G401.6 (cell line): ENCODE measurements around the gene TAS2R46.
A peak's percentile ranks its signal among the peaks of the same experiment; 100 is the strongest.
"Not testable (repeated sequence)": the region's sequence is repeated elsewhere in the genome, so short reads cannot be mapped to it uniquely, and the experiment has no call there.

Source experiments
- FAIRE-seq: peaks from 2 replicates; lab custom pipeline; 2012; peaks lifted over from hg19 to GRCh38; lab: Jason Lieb, UNC

The TAS2R46 gene

GRCh38 chr12:11033959-11034358 lies 28.1 kb downstream of the TAS2R46 start:
- not testable (repeated sequence) for FAIRE-seq

DNA sequence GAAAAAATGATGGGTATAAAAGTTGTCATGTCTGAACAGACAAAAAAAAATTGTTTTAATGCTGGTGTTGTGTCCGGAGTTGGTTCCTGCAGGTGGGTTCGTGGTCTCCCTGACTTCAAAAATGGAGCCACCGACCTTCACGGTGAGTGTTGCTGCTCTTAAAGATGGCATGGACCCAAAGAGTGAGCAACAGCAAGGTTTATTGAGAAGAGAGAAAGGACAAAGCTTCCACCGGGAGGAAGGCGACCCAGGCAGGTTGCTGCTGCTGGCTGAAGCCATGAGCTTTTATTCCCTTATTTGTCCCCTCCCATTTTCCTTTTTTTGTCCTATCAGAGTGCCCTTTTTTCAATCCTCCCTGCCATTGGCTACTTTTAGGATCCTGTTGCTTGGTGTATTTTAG lies 30.8 kb downstream of the TAS2R46 start, which contains the start of gene TAS2R31:
TAS2R31 (minus strand) TSS at position 101 of the 400 bp plus-strand sequence; CDS start at position 29, 72 bp downstream.
- FAIRE-seq: no peak

DNA sequence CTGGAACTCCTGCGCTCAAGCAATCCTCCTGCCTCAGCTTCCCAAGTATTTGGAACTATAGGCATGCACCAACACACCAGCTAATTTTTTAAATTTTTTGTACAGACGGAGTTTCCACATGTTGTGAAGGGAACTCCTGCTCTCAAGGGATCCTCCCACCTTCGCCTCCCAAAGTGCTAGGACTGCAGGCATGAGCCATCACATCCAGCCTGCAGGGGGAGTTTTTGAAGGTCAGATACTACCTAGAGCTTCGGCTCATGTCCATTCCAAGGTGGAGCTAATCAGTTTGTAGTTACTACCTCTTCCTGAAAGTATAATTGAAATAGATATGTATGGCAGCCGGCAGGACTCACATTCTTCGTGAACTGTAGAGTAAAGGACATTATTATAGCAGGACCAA lies 36.0 kb downstream of the TAS2R46 start:
- FAIRE-seq: no peak

DNA sequence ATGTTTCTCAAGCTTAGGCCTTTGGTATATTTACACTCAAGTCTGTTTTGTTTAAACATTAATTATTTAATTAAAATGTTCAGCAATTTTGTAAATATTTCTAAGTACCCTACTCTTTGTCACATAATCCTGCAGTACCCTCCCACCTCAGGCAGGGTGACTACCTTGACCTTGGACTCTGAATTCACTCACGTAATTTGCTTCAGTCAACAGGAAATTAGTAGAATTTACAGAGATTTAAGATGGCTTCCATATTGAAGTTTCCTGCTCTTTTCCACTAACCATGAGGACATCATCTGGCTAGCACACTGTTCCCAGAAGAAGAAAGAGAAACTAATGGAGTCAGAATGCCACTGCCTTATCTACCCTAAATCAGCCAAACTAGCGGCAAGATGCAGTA lies 38.7 kb downstream of the TAS2R46 start:
- FAIRE-seq: no peak

GRCh38 chr12:11022520-11022919 lies 39.6 kb downstream of the TAS2R46 start, which contains the start of gene TAS2R19:
Gene TAS2R19, minus strand, starts transcription at chr12:11022620. Its CDS starts 49 bp downstream, at chr12:11022571.
- no peak for FAIRE-seq

- FAIRE-seq: peak; percentile 8
Measured at GRCh38 chr12:11016937-11017336, 45.2 kb downstream of the TAS2R46 start.

DNA sequence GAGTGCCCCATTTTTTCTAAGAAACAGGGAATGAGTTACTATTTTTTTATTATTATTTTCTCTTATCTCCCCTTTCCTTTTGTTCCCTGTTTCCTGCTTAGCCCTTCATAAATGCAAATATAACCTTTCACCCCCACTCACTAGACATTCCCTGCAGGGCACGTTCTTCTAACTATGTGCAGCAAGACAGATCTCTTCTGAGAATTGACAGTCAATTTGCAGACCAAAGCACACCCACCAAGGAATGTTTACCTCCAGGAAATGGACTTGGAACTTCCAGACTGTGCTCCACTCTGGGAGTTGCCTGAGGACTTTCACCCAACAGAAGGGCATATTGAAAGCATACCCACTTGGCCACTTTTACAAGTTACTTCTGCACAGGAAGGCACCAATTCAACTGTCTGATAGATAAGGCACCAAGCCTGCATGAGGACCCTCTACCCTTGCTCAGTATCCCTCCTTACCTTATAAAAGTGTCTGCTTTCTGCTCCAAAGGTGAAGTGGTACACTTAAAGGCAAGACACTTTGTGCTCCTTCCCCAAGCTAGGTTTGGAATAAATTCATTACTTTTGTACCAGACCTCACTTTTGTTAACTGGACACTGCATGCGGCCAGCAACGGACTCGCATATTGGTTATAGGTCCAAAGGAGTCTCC lies 46.2 kb downstream of the TAS2R46 start:
- FAIRE-seq: no peak

- FAIRE-seq: no peak
Measured at GRCh38 chr12:11014234-11014633, 47.9 kb downstream of the TAS2R46 start.
